GM18517 (cell line): ENCODE results near the gene LTBP2.

Experiments
- ATAC-seq: cut with Tn5 transposase; IDR thresholded peaks from one replicate; pipeline ENCODE4 v1.9.1; 2021; ENCODE audit warnings: mild to moderate bottlenecking, moderate library complexity; ENCODE audit not compliant: unreplicated experiment

Gene LTBP2

DNA sequence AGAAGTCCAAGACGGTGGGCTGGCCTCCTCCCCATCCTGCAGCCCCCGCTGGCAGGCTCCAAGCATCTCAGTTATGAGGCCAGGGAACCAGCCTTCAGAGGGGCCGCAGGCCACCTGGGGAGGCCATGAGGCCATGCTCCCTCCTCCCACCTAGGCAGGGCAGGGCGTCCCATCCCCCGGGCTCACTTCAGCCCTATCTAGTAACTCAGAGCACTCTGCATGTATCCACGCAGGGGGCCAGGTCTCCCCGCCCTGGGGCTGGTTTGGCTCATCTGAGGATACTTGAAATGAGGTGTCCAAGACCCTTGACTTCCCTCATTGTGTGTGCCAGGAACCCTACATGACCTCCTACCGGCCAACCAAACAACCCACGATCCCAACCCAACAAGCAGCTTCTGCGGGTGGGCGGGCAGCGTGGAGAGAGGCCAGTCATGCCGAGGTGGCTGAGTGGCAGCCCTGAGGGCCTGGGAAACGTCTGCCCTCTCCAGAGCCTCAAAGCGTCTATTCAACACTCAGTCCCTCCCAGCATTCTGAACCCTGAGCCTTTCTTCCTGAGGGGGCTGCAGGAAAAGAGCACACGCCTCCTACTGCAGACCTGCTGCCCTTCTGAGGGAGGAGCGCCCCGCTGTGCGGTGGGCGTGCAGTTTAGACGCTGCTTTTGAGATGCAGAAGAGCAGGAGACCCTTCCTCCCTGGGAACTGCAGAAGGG is 101.7 kb downstream of the LTBP2 start:
- ATAC-seq: no peak

DNA sequence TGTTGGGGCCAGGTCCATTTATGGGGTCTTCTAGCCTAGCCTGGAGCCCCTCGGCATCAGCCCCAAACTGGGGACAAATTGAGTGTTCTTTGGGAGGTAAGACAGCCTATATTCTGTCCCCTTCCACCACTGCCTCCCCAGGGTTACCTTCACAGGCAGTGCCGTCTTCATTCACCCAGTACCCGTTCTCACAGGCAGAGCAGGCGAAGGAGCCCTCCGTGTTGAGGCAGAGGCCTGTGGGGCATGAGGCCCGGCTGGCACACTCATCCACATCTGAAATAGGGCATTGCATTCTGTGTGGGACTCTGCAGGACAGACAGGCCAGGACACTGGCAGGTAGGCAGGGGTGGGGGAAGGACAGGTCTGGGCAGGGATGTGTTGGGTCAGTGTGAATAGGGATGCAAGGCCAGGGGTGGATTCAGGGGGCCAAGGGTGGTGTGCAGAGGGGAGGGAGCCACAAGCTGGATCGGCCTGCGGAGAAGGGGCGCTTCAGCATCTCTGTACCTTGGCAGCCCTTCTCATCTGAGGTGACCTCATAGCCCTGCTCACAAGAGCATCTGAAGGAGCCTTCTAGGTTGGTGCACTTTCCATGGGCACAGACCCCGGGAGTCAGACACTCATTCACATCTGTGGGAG is 102.3 kb downstream of the LTBP2 start:
- no peak for ATAC-seq

DNA sequence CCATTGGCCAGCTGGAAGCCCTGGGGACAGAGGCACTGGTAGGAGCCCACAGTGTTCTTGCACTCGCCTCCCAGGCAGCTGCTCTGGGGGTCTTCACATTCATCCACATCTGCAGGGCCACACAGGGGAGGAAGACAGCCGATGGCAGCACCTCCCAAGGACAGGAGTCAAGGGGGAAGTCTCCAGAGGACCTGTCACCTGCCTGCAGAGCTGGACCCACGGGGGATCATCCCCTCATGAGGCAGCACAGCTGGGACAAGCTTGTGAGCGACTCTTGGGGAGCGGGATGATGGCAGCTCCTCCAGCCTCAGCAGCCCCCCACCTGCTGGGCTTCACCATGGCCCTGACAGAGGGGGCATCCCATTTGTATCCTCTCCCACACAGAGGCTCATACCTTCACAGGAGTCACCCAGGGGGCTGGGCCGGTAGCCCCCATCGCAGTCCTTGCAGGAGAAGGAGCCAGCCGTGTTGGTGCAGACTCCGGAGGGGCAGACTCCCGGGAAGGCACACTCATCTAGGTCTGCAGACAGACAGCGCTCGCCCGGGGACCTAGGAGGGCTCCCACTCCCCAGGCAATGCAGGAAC is 103.1 kb downstream of the LTBP2 start:
- ATAC-seq: no peak

DNA sequence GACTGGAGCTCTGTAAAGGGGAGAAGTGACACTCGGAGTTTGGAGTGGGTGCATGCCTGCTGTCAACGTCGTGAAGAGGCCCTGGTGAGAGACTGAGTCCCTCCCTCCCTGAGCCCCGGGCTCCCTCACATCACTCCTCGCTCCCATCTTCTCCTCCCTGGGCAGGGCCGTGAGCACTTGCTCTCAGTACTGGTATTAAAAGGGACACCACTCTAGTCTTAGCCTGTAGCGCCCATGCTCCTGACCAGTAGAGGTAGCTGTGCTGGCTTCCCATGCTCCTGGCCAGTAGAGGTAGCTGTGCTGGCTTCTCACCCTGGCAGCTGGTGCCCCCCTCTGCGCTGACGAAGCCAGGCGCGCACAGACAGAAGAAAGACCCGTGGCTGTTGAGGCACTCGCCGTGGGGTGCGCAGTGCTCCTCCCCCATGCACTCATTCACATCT is 103.7 kb downstream of the LTBP2 start:
- ATAC-seq: no peak

DNA sequence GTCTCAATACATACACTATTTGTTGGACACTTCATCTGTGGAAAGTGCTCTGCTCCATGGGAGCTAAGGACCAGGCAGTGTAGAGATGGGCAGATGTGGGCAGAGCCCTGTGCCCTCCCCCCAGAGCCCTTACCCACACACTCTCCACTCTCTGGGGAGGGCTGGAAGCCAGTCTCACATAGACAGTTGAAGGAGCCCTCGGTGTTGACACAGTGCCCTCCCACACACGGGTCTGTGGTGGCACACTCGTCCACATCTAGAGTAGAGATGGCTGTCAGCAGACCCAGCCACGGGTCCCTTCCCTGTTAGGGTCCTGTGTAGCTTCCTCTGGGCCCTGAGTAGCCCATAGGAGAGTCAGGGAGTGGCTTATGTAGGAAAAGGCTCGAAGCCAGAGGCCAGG is 104.2 kb downstream of the LTBP2 start:
- no peak for ATAC-seq

DNA sequence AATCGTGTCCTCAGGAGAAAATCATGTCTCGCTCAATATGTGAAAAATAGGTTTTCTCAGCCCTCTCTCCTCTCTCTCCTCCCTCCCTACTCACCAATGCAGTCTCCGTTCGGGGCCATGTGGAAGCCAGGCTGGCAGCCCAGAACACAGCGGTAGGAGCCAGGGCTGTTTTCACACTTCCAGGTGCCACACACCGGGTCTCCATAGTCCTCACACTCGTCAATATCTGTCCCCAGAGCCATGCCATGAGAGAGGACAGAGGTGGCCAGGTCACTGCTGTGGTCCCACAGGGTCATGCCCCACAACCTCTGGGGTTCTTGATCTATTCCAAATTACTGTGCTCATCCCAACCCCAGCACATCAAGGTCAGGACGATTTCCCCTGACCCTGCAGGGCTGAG is 105.0 kb downstream of the LTBP2 start:
- no peak for ATAC-seq

DNA sequence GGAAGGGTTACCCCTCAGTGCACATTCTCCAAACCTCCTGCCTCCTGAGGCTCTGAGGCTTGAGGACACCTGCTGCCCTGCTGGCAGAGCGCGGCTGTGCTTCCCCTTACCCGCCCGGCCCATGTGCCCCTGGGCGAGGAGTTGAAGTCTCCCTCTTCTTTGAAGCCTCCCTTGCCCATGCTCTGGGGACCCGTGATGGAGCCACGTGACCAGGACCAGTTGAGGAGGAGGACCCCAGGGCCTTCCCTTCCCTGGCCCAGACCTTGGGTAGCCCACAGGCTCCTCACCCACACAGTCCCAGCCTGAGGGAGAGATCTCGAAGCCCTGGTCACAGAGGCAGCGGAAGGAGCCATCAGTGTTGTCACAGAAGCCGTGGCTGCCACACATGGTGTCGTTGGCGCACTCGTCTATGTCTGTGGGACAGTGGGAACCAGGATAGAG is 105.6 kb downstream of the LTBP2 start:
- ATAC-seq: no peak

DNA sequence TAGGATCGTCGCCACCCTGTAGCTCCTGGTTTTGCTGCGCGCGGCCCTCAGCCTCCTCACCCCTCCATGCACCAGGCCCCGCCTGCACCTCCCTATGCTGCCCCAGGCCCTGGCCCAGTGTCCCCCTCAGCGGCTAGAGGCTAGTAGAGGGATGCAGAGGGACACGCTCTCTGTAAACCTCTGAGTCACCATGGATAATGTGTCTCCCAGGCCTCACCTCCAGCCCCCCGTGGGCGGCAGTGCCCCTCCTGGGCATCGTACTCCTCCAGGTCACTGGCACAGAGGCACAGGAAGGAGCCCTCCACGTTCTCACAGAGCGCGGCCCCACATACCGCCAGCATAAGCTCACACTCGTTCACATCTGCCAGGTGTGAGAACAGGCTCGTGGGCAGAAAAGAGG is 106.2 kb downstream of the LTBP2 start:
- no peak for ATAC-seq

DNA sequence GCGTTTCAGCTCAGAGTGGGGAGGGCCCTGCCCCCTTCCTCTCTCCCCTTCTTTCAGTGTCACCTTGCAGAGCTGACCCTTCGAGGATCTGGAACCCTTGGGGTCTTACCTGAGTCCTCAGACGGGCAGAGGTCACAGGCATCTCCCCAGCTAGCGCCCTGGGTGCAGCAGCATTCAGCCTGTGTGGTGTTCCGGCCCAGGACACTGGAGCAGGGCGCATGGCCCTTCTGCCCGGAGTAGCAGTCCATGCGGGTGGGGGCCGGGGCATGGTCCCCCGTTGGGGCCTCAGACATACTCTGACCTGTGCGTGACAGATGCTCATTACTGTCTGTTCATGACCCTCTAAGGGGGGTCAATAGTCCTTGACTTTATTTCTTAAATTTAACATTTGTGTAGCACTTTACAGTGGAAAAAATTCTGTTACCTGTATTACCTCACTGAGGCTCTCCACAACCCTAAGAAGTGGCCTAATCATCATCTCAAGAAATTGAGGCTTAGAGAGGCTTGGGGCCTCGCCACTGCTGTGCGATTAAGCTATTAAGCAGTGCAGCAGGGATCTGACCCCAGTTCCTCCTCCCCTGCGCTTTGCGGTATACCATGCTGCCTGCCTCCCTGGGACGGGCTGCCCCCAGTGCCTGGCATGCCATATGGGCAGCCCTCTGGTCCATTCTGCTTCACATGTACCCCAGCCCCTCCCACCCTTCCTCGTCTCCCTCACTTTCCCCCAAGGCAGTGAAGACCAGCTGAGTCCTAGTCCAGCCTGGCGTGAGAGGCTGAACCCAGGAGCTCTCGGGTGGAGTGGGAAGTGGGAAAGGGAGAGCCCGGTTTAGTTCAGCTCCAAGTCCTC is 106.9 kb downstream of the LTBP2 start:
- ATAC-seq: no peak

DNA sequence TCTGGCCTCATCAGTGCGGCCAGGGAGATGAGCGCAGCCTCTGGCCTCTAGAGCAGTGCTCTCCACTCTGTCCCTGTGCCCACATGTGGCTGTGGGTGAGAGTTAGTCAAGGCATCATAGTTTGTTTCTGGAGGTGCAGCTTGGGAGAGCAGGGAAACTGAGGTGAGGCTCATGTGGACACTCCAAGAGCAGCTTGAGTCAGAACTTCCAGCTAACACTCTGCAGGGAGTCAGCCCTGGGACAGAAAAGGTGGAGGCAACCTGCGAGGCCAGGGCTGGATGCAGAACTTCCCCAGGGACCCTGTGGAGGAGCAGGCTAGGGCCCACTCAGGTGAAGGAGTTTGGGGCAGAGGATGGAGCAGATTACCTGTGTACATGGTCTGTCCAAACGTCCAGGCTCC is 107.6 kb downstream of the LTBP2 start:
- ATAC-seq: no peak

DNA sequence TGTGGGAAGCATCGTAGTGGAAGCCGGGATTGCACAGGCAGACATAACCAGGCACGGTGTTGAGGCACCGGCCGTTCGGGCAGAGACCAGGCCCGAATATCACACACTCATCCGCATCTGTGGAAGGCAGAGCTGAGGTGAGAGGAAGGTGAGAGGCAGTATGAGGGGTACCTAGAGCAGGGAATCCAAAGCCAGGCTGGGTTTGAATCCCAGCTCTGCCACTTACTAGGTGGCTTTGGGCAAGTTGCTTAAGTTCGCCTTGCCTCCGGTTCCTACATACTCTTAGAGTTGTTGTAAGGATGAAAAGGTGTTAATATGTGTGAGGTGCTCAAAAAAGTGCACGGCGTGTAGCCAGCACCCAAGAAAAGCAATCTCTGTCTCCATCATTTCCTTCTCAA is 108.1 kb downstream of the LTBP2 start:
- ATAC-seq: no peak

DNA sequence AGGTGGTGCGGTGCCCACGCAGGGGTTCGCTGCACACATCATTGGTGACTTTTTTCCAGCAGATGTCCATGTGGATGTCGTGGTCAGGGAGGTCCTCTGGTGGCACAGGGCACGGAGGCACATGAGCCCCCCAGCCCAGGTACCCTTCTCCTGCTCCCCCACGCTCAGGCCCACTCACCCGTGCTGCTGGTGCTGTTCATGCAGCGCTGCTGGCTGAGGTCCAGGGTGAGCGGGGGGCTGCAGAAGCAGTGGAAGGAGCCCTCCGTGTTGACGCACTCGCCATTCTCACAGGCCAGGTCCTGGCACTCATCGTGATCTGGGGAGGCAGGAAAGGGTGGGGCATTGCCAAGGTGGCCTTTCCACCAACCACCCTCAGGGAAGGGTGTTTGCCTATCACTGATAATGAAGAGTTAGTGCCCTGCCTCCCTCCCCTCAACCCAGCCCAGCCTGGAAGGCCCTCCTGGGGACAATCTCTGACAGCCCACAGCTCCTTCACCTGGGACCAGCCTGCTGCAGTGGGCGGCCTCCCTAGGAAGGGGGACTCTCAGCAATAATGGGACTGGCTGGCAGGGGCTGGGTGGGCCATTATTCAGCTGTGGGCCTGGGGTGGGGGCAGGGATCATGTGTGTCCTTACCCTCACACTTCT is 108.6 kb downstream of the LTBP2 start:
- ATAC-seq: no peak

DNA sequence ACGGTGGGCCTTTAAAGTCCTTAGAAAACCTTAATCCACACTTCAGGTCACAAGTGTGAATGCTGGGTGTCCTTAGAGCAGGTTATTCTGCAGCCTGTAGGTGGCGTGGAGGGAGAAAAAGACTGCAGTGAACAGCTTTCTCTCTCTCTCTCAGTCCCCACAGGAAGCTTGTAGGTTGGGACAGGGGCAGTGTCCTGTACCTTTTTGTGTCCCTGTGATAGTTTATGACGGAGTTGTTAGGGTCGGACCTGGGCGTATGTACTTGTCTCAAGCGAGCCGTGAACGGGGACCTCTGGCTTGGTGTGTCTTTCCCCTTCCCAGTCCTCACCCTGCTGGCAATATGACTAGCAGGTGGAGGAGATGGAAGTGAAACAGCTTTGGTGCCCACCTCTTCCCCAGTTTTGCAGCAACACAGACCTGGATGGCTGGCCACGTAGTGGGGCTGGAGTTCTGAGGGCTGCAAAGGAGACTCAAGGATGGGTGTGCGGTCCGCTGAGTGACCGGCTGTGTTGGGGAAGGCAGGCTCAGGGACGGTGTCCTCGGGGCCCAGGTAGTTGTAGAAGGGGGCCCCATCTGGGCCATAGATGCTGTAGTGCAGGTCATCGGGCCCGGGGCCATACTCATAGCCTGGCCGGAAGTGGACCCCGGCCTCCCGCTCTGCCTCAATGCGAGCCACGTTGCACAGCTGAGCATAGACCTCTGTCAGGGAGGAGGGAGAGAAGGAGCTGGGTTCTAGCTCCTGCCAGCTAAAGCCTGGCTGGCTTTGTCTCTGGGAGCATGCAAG is 109.6 kb downstream of the LTBP2 start:
- ATAC-seq: no peak

DNA sequence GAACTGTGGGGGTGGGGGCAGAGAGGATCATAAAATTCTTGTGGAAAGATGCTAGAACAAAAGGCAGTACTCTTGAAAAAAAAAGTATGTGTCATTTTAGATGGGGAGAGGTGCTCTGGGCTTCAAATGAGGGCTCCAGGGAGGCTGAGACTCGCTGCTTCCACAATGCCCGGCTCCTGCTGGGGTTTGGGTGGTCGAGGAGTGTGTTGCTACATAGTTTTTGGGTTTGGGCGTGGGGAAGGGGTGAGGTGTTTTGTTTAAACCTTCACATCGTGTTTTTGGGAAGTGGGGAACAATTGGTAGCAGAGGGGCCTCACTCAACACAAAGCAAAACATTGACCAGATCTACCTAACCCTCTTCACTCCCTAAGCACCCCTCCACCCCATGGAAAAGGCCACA is 110.3 kb downstream of the LTBP2 start:
- ATAC-seq: no peak

DNA sequence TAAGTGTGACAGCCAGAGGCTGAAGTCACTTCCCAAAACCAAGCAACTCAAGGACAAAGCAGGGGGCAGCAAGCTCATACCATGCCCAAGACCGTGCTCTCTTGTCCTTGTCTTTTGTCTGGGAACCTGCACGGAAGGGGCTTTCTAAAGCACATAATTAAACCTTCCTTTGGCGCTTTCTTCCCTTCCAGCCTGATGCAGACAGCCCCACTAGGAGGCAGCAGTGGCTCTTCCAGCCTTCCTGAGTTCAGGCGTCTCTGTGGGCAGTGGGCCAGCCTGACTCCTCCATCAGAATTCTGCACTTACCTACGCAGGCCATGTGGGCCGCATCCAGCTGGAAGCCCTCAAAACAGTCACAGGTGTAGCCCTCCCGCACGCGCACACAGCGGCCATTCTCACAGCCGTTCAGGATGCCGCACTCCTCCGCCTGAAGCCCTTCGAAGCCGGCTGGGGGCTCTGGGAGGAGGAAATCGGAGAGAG is 110.9 kb downstream of the LTBP2 start:
- ATAC-seq: no peak

DNA sequence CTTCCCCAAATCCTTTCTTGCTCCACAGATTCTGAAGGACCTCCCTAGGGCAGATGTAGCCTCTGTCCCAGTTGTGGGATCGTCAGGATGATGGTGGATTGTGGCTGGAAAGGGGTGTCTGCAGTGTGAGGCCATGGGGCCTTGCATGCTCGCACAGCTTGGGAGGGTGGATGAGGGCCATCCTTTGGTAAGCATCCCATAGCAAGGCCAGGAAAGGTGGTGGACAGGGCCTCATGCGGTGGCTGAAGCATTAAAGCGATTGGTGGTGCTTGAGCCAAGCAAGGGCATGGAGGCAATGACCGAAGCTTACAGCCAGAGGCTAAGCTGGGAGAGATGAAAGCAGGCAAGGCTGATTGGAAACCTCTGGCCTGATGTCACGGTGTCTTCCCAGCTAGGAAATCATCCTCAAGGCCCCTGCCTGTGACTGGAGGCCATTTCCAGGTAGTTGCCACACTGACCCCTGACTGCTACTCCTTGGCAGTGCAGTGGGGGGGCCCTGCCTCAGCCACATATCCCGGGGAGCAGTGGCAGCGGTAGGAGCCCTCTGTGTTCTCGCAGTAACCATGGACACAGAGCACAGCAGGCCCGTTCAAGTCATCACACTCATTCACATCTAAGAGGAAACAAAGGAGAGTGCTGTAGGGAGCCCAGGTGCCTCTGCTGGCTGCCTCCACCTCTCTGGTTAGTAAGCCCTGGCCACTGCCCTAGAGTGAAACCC is 111.5 kb downstream of the LTBP2 start:
- no peak for ATAC-seq

DNA sequence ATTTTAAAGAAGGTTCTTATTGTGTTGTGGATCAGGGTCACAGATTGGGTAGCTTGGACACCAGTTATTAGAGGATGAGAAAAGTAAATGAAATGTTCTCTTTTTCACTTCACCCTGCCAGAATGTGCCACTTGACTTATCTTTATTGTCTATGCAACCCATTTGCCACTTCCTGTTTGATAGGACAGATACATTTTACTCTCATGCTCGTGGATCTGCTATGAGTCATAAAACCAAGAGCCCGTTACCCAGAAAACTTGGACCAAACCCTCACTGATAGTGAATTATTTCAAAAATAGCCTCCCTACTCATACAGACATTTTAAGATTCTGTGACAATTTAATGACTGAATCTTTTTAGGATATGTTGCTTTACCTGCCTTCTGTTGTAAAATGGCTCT is 116.7 kb downstream of the LTBP2 start:
- ATAC-seq: no peak

DNA sequence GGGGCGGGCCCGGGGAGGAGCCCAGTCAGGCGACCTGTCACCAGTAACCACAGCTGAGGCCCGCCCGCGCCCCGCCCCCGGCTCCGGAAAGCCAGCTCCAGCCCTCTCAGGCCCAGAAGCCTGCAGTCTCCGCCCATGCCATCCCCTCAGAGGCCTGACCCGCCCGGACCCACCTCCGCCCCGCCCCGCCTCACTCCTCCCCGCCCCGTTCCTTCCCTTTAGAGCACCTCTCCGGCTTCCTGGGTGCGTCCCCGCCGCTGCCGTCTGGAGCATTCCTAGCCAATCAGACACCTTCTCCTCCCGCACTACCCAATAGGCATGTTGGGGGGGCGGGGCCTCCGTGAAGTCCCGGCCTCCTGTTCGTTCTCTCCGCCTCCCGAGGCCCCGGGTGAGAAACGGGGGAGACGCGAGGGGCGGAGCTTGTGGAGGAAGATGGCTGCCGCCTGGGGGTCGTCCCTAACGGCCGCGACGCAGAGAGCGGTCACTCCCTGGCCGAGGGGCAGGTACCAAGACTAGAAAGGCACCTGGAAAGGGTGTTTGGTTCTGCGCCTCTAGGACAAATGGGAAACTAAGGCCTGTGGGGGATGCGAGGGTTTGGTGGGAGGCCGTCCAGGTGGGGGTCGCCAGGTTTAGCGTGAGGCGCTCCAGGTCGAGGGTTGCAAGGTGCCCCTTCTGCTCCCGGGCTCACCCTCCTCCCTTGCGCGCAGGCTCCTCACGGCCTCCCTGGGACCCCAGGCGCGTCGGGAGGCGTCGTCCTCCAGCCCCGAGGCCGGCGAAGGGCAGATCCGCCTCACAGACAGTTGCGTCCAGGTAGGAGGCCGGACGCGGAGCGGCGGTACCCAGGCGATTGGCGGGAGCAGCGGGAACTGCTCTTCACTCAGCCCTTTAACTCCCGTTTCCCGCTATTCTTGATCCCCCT is 118.4 kb downstream of the LTBP2 start, which contains the start of gene ISCA2:
Gene ISCA2, plus strand, starts transcription at position 423 of the 919 bp plus-strand sequence. Its CDS starts 10 bp downstream, at position 433.
- ATAC-seq: peak; percentile 85
